ENCODE measurements around the gene ASXL1. TPM values are rescaled to one million over a fixed set of nuclear protein-coding genes. Genes with fewer than 3 reads are reported as not detected.

Gene ASXL1
- total and polyA plus RNA-seq, 8 donors: 9.0 to 185 (median 61.7) TPM

DNA sequence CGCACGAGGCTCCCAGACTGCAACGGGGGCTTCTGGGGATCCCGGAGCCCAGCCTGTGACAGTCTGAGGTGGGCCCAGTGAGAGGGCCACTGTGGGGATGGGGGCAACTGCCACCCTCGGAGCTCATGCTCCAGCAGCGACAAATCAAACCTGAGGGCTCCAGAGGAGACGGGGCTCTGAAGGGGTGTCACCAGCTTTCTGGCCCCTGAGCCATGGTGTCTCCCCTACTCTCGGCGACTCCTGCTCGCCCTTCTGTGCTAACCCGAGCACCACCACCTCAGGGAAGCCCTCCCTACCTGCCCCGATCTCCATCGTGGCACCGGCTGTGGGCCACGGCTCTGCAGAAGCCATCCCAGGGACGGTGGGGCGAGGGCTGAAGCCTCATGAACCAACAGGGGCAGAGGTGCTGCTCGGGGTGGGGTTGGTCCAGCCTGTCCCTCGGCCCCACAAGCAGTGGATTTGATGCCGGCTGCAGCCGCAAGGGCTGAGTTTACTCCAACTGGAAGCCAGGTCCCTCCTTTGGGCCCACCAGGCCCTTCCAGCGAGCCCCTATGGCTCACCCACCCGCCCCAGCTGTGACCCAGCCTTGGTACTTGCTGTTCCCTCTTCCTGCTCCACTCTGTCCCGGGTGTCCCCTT lies 102.7 kb downstream of the ASXL1 start:
- H3K4me1 ChIP-seq: peaks cover 55 to 79% (median 66%) of the 10 kb centered on the region in 4 donors
- H3K36me3 ChIP-seq: peaks cover 2 to 33% (median 13%) of the 10 kb centered on the region in 4 donors
- TF ChIP-seq POLR2AphosphoS5 (IDR thresholded peaks at IDR 0.05) (no peak), POLR2A (IDR thresholded peaks at IDR 0.05) (no peak), CTCF (IDR thresholded peaks at IDR 0.05) (no peak), EP300 (IDR thresholded peaks at IDR 0.05) (no peak)
- DNase-seq: no peak
- no peaks in the 10 kb centered on the region for H3K27me3 ChIP-seq
- H3K27ac ChIP-seq: no peak overlapping the region
- no peak overlapping the region for H3K4me3 ChIP-seq
- intact Hi-C loops (cut with DNase I; ENCODE audit: low total_unique reads): no loop called here
- WGBS, 5 donors: 91 to 96% (median 93%) methylated on average over 19 to 24 of the region's 24 CpGs
- no peaks in the 10 kb centered on the region for H3K9me3 ChIP-seq

DNA sequence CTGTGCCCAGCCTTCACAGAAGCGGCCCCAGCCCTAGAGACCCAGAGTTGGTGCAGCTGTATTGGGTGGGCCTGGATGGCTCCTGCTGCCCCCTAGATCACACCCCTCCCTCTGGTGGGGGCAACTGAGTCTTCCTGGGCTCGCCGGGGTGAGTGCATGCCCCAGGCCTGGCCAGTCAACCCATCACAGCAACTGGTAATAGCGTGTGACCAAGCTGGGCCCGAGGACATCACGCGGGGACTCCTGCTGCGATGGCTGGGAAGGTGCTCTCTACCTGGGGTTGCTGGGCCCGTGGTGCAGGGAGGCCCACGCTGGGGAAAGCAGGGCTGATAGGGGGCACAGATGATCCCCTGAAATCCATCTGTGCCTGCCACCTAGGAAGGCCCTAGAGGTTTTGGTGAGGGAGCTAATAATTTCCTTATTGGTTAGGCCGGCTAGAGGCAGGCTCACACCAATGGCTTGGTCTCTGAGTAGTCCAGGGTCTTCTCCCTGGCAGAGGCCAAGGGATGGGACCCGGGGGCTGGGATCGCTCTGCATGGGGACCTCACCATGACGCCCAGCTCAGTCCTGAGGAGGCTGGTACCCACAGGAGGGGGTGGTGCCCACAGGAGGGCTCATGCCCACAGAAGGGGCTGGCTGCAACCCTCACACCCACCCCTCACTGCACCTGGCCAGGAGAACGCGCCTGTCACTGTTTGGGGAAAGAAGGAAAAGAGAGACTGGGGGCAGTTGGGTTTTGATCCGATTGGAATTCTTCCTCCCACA lies 103.9 kb downstream of the ASXL1 start:
- Histone ChIP-seq H3K27me3 (no peaks in the 10 kb centered on the region), H3K4me3 (no peak overlapping the region), H3K4me1 (peaks cover 58 to 80% (median 68%) of the 10 kb centered on the region in 4 donors), H3K9me3 (no peaks in the 10 kb centered on the region), H3K27ac (peak overlapping the region in 3 of 5 donors; percentile 41 to 85 (median 84)), H3K36me3 (peaks cover 0 to 28% (median 9%) of the 10 kb centered on the region in 4 donors)
- TF ChIP-seq POLR2AphosphoS5 (IDR thresholded peaks at IDR 0.05): no peak
- no peak for TF ChIP-seq EP300 (IDR thresholded peaks at IDR 0.05)
- no peak for TF ChIP-seq POLR2A (IDR thresholded peaks at IDR 0.05)
- TF ChIP-seq CTCF (IDR thresholded peaks at IDR 0.05): no peak
- DNase-seq: no peak
- intact Hi-C loops (cut with DNase I; ENCODE audit: low total_unique reads): no loop called here
- 92 to 95% (median 93%) methylated on average over 17 of the region's 17 CpGs for WGBS, 5 donors

GRCh38 chr20:32462900-32463641 lies 104.9 kb downstream of the ASXL1 start:
- TF ChIP-seq POLR2AphosphoS5 (IDR thresholded peaks at IDR 0.05): peak in 1 of 3 donors; percentile 27
- no peak for TF ChIP-seq POLR2A (IDR thresholded peaks at IDR 0.05)
- peaks cover 0 to 28% (median 9%) of the 10 kb centered on the region in 4 donors for H3K36me3 ChIP-seq
- no peaks in the 10 kb centered on the region for H3K27me3 ChIP-seq
- intact Hi-C loops (cut with DNase I; ENCODE audit: low total_unique reads): no loop called here
- peak overlapping the region; percentile 84 to 93 (median 89) for H3K27ac ChIP-seq
- DNase-seq: peak; percentile 56 to 82
- peak overlapping the region in 1 of 4 donors; percentile 16 for H3K4me3 ChIP-seq
- no peaks in the 10 kb centered on the region for H3K9me3 ChIP-seq
- WGBS, 5 donors: 41 to 54% (median 51%) methylated on average over 14 to 15 of the region's 15 CpGs
- peaks cover 58 to 80% (median 68%) of the 10 kb centered on the region in 4 donors for H3K4me1 ChIP-seq

- intact Hi-C loops (cut with DNase I; ENCODE audit: low total_unique reads): no loop called here
- Histone ChIP-seq H3K9me3 (no peaks in the 10 kb centered on the region), H3K27me3 (no peaks in the 10 kb centered on the region), H3K4me1 (peaks cover 59 to 78% (median 69%) of the 10 kb centered on the region in 4 donors), H3K27ac (peak overlapping the region; percentile 84 to 93 (median 89)), H3K36me3 (peaks cover 0 to 21% (median 9%) of the 10 kb centered on the region in 4 donors), H3K4me3 (peak overlapping the region in 1 of 4 donors; percentile 16)
- 31 to 45% (median 35%) methylated on average over 23 to 28 of the region's 28 CpGs for WGBS, 5 donors
- DNase-seq: peak; percentile 83 to 88
- TF ChIP-seq EP300 (IDR thresholded peaks at IDR 0.05): no peak
- peak in 1 of 3 donors; percentile 35 for TF ChIP-seq POLR2AphosphoS5 (IDR thresholded peaks at IDR 0.05)
Observed at GRCh38 chr20:32463642-32464400, 105.7 kb downstream of the ASXL1 start.

Data from stomach (tissue), 9 donors.